Neutrophil (primary cell): Measurements from ENCODE around the gene HMX2.
A peak's percentile ranks its signal among the peaks of the same experiment; 100 is the strongest.

Experiments
- H3K27ac ChIP-seq: fragments of 200-600 bp; sonication (generic); 2 replicates; pipeline ENCODE4 v1.5.1; 2016; ENCODE audit warnings: mild to moderate bottlenecking, moderate library complexity
- H3K27me3 ChIP-seq: fragments of 200-600 bp; sonication (generic); 2 replicates; pipeline ENCODE4 v1.6.0; 2016; ENCODE audit warnings: mild to moderate bottlenecking
- H3K36me3 ChIP-seq: fragments of 200-600 bp; sonication (generic); 2 replicates; pipeline ENCODE4 v1.5.1; 2017
- H3K4me1 ChIP-seq, 2 experiments: fragments of 200-600 bp in 1 of 2; sonication (generic) in 1 of 2; 1 replicate in 1 of 2; 2 replicates in 1 of 2; pipeline versions ENCODE4 v1.5.1 to v1.6.1; 2013 to 2016; ENCODE audit warnings: low read depth in 1 of 2, low read length in 1 of 2, mild to moderate bottlenecking in 1 of 2, moderate library complexity in 1 of 2; ENCODE audit not compliant: control insufficient read depth in 1 of 2, insufficient read depth in 1 of 2
- H3K4me3 ChIP-seq, 2 experiments: fragments of 200-600 bp in 1 of 2; sonication (generic) in 1 of 2; 1 replicate in 1 of 2; 2 replicates in 1 of 2; pipeline ENCODE4 v1.5.1; 2013 to 2016; ENCODE audit warnings: low read depth in 1 of 2, low read length in 1 of 2, mild to moderate bottlenecking in 1 of 2, moderate library complexity in 1 of 2
- H3K9me3 ChIP-seq: fragments of 200-600 bp; sonication (generic); 2 replicates; pipeline ENCODE4 v1.5.1; 2016
- TF ChIP-seq, protein P1 (sequence below): fragments of 200-600 bp; sonication (generic); IDR thresholded peaks from 2 replicates; pipeline ENCODE4 v1.5.1; 2016; ENCODE audit warnings: antibody characterized with exemption

Gene HMX2

DNA sequence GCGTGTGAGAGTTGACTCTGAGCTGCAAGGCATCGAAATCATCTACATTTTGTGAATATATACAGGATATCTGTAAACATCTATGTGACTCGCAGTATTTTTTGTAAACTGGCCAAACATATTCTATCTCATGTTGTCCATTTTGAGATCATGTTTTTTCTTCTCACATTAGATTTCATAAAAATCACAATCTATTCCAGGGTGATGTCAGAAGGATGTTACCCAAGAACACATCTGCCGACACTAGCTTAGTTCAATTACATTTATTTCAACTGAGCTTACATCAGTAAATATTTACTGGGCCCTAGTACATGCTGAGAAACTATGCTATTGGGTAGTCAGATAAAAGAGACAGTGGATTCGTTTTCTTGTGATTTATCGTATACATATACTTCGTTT lies 3.8 kb downstream of the HMX2 start:
- TF ChIP-seq, protein P1, sequence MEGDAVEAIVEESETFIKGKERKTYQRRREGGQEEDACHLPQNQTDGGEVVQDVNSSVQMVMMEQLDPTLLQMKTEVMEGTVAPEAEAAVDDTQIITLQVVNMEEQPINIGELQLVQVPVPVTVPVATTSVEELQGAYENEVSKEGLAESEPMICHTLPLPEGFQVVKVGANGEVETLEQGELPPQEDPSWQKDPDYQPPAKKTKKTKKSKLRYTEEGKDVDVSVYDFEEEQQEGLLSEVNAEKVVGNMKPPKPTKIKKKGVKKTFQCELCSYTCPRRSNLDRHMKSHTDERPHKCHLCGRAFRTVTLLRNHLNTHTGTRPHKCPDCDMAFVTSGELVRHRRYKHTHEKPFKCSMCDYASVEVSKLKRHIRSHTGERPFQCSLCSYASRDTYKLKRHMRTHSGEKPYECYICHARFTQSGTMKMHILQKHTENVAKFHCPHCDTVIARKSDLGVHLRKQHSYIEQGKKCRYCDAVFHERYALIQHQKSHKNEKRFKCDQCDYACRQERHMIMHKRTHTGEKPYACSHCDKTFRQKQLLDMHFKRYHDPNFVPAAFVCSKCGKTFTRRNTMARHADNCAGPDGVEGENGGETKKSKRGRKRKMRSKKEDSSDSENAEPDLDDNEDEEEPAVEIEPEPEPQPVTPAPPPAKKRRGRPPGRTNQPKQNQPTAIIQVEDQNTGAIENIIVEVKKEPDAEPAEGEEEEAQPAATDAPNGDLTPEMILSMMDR = no peak
- Histone ChIP-seq H3K27ac (no peak overlapping the region), H3K36me3 (peaks cover 9% of the 10 kb centered on the region), H3K4me1 (peaks cover 31 to 61% of the 10 kb centered on the region in 2 experiments), H3K4me3 (no peak overlapping the region), H3K9me3 (no peaks in the 10 kb centered on the region), H3K27me3 (peaks cover 71% of the 10 kb centered on the region)

DNA sequence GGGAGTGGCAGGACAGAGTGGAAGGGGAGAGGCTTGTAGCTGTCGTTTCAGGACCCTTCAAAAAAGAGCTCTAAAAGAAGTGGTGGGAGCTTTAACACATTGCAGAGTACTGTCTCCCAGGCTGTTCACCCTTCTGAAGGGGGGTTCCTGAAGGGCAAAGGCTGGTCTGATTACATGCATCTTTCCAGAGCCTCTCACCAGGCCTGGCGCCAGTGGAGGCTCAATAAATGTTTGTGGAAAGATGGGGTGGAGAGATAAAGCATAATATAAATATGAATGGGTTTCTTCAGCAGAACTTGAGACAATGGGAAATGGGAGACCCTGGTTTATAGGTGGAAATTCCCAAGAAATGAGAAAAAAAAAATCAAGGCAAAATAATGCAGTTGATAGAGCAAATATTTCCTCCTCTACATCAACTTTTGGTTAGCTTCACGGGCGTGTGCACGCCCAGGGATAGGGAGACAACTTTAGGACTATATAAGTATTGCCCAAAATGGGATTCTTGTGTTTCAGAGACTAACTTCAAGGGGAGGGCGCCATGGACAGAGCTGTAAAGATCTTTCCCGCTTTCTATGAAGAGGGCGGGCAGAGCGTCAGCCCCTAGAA lies 5.7 kb downstream of the HMX2 start:
- peak overlapping the region; percentile 83 for H3K27ac ChIP-seq
- TF ChIP-seq, protein P1 = no peak
- peaks cover 25% of the 10 kb centered on the region for H3K36me3 ChIP-seq
- peak overlapping the region; percentile 87 to 98 for H3K4me3 ChIP-seq
- peaks cover 31 to 52% of the 10 kb centered on the region in 2 experiments for H3K4me1 ChIP-seq
- H3K9me3 ChIP-seq = no peaks in the 10 kb centered on the region
- peaks cover 53% of the 10 kb centered on the region for H3K27me3 ChIP-seq

DNA sequence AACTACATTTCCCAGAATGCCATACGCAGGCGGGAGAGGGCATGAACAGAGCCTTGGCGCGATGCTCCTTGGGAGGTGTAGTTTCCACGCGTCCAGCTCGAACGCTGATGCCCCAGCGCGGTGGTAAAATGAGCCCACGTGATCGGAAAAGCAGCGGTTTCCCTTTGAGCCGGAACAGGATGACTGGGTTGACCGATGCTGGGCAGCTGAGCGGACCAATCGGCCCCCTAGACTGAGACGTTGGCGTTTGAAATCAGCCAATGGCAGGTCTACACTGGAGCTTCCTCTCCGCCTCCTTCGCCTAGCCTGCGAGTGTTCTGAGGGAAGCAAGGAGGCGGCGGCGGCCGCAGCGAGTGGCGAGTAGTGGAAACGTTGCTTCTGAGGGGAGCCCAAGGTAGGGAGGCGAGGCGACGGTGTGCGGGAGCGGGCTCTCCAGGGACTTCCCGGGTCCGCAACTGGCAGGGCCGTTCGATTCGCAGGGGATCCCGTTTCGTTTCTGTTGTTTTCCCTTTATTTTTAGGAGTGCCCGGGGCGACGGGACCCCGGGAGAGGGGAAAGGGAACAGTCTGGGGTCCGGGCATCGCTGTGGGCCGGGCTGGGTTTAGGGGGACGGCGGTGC lies 6.3 kb downstream of the HMX2 start, which contains the start of gene BUB3:
TSS of gene BUB3 (plus strand) at position 311 of the 619 bp plus-strand sequence. CDS start 516 bp downstream, outside the sequence.
- H3K27me3 ChIP-seq = peaks cover 47% of the 10 kb centered on the region
- H3K27ac ChIP-seq = peak within 1 kb of the TSS; percentile 83
- H3K9me3 ChIP-seq = no peaks in the 10 kb centered on the region
- TF ChIP-seq, protein P1 = peak; percentile 74
- H3K4me1 ChIP-seq = peaks cover 29 to 46% of the 10 kb centered on the region in 2 experiments
- peak within 1 kb of the TSS; percentile 87 to 98 for H3K4me3 ChIP-seq
- peaks cover 27% of the 10 kb centered on the region for H3K36me3 ChIP-seq

DNA sequence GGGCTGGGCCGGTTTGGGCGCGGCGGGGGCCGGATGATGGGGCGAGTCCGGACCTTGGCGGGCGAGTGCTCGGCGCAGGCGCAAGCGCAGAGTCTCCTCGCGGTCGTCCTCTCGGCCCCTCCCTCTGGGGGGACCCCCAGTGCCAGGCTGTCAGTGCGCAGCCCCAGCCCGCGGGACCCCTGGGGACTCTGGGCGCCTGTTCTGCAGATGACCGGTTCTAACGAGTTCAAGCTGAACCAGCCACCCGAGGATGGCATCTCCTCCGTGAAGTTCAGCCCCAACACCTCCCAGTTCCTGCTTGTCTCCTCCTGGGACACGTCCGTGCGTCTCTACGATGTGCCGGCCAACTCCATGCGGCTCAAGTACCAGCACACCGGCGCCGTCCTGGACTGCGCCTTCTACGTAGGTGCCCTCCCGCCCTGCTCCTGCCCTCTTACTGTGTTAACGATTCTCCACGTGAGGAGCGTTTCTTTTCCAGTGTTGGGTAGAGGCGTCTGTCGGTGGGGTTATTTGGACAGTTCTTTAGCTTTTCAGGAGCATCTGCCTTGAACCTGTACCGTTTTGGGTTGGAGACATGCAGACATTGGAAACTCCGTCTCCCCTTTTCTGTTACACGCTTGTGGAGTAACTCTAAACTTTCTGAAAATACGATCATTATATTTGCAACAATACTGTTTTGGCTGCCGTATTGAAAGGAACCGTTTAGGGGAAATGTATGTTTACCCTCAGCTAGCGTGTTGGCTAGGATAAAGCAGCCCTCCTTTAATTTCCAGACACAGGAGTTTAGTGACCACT lies 7.0 kb downstream of the HMX2 start:
- Histone ChIP-seq H3K9me3 (no peaks in the 10 kb centered on the region), H3K36me3 (peaks cover 27% of the 10 kb centered on the region), H3K4me3 (peak overlapping the region; percentile 87 to 98), H3K27ac (peak overlapping the region; percentile 83), H3K4me1 (peaks cover 23 to 39% of the 10 kb centered on the region in 2 experiments), H3K27me3 (peaks cover 40% of the 10 kb centered on the region)
- TF ChIP-seq, protein P1 = no peak

DNA sequence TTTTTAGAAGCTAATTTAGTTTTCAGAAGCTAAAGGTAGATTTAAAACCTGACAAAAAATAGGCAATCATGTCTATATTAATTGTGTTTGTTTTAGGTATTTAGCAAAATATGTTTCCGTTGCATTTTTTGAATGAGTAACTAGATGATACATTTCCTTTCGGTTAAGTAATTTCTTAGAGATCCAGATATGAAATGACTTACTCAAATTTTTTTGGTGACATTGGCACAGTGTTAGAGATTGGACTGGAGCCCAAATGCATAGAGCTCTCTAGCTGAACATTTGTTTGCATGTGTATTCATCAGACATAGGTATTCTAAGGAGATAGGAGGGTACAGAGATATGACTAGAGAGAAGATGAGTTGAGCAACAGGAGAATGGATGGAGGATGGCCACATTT lies 8.1 kb downstream of the HMX2 start:
- Histone ChIP-seq H3K27me3 (peaks cover 28% of the 10 kb centered on the region), H3K4me1 (peaks cover 12 to 27% of the 10 kb centered on the region in 2 experiments), H3K27ac (no peak overlapping the region), H3K36me3 (peaks cover 31% of the 10 kb centered on the region), H3K4me3 (no peak overlapping the region), H3K9me3 (no peaks in the 10 kb centered on the region)
- TF ChIP-seq, protein P1 = no peak
